Kidney (tissue), 14 donors: ENCODE measurements around the gene ZFPL1. TPM values are rescaled to one million over a fixed set of nuclear protein-coding genes. Genes with fewer than 3 reads are reported as not detected.

Experiments used
- DNase-seq, 5 donors: peaks; one replicate each; pipeline ENCODE4 v3.0.0-alpha.2; 2013 to 2020
- FAIRE-seq: peaks from 2 replicates; lab custom pipeline; 2012; peaks lifted over from hg19 to GRCh38; lab: Jason Lieb, UNC
- H3K27ac ChIP-seq, 2 donors: one replicate each; pipeline ENCODE4 v1.7.0; 2013; ENCODE audit warnings: low read depth in 2 of 2, low read length in 2 of 2, inconsistent platforms in 1 of 2
- H3K27me3 ChIP-seq: one replicate; pipeline ENCODE4 v1.7.1; 2013; ENCODE audit warnings: low read length, inconsistent platforms; ENCODE audit not compliant: control insufficient read depth, insufficient read depth
- H3K36me3 ChIP-seq, 3 donors: one replicate each; pipeline versions ENCODE4 v1.7.0 to v1.7.1; 2013; ENCODE audit warnings: low read length in 3 of 3, control low read depth in 1 of 3, inconsistent platforms in 1 of 3; ENCODE audit not compliant: insufficient read depth in 3 of 3, control insufficient read depth in 2 of 3
- H3K4me1 ChIP-seq, 3 donors: one replicate each; pipeline versions ENCODE4 v1.7.0 to v1.7.1; 2013; ENCODE audit warnings: low read length in 3 of 3, inconsistent platforms in 1 of 3, low read depth in 1 of 3; ENCODE audit not compliant: control insufficient read depth in 2 of 3, insufficient read depth in 2 of 3
- H3K4me3 ChIP-seq, 3 donors: one replicate each; pipeline versions ENCODE4 v1.7.0 to v1.8.1; 2013; ENCODE audit warnings: low read length in 3 of 3, control low read depth in 1 of 3, inconsistent platforms in 1 of 3
- H3K9ac ChIP-seq, 3 donors: one replicate each; pipeline versions ENCODE4 v1.7.0 to v1.7.1; 2013; ENCODE audit warnings: low read length in 3 of 3, control low read depth in 1 of 3, inconsistent platforms in 1 of 3
- H3K9me3 ChIP-seq, 3 donors: one replicate each; pipeline versions ENCODE4 v1.7.0 to v1.7.1; 2013; ENCODE audit warnings: low read length in 3 of 3, control low read depth in 1 of 3, inconsistent platforms in 1 of 3; ENCODE audit not compliant: control insufficient read depth in 2 of 3, insufficient read depth in 1 of 3
- intact Hi-C: fragments of 100-400 bp; cut with DNase I; formaldehyde crosslinking; loops from one replicate; pipeline ENCODE4 v1.11.1; 2022
- polyA plus RNA-seq: library from polyadenylated mRNA; stranded (reverse); fragments of 350-450 nt; fragmentation: Illumina TruSeq; extraction: RNeasy Lipid Tissue Mini Kit (QIAGEN cat#74804); gene quantifications from one replicate; pipeline ENCODE4 v1.2.3, GENCODE V29; 2014; ENCODE audit warnings: low read depth, low replicate concordance; ENCODE audit not compliant: insufficient read depth
- total RNA-seq: library from RNA; stranded (reverse); fragmentation: NEBNext Ultra II Directional; extraction: Animal tissue kit (Norgen Biotek cat#: 25700); gene quantifications from one replicate; pipeline ENCODE4 v1.2.1, GENCODE V29; 2021
- TF ChIP-seq, protein P1 (sequence below): IDR thresholded peaks from 3 replicates; pipeline ENCODE4 v1.5.1; 2012; ENCODE audit warnings: mild to moderate bottlenecking, moderate library complexity, borderline replicate concordance; ENCODE audit not compliant: insufficient read depth; ENCODE audit errors: extremely low read depth
- donor health status: control.
- donor health status: control.
- donor health status: control.
- donor health status: control.
- donor health status: control.
- donor health status: DM: yes; HTN: yes; CAD: no.
- donor health status: Normal renal cell carcinoma (clear cell type).

ZFPL1 gene
- total and polyA plus RNA-seq, 2 donors from 2014 or later: 31.4 to 43.1 TPM

DNA sequence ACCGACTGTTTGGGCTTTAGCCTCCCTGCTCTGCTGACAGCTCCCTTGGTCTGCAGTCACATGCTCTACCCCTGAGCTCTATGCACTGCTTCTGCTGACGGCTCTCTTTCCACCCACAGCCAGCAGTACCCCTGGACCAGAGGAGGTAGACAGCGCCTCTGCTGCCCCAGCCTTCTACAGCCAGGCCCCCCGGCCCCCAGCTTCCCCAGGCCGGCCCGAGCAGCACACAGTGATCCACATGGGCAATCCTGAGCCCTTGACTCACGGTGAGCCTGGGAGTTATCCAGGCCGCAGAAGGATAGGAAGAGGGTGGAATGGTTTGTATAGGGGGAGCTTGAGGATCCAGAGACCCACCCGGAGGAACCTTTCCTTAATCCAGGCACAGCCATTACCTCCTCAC lies 2.8 kb downstream of the ZFPL1 start:
- no peak for FAIRE-seq
- H3K4me3 ChIP-seq: no peak overlapping the region
- H3K9ac ChIP-seq: no peak overlapping the region
- intact Hi-C loops: no loop called here
- peaks cover 8 to 31% (median 12%) of the 10 kb centered on the region in 3 donors for H3K36me3 ChIP-seq
- no peak for DNase-seq
- peaks cover 0 to 18% (median 9%) of the 10 kb centered on the region in 3 donors for H3K4me1 ChIP-seq
- H3K9me3 ChIP-seq: no peaks in the 10 kb centered on the region
- no peaks in the 10 kb centered on the region for H3K27me3 ChIP-seq
- TF ChIP-seq, protein P1, sequence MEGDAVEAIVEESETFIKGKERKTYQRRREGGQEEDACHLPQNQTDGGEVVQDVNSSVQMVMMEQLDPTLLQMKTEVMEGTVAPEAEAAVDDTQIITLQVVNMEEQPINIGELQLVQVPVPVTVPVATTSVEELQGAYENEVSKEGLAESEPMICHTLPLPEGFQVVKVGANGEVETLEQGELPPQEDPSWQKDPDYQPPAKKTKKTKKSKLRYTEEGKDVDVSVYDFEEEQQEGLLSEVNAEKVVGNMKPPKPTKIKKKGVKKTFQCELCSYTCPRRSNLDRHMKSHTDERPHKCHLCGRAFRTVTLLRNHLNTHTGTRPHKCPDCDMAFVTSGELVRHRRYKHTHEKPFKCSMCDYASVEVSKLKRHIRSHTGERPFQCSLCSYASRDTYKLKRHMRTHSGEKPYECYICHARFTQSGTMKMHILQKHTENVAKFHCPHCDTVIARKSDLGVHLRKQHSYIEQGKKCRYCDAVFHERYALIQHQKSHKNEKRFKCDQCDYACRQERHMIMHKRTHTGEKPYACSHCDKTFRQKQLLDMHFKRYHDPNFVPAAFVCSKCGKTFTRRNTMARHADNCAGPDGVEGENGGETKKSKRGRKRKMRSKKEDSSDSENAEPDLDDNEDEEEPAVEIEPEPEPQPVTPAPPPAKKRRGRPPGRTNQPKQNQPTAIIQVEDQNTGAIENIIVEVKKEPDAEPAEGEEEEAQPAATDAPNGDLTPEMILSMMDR: no peak
- H3K27ac ChIP-seq: no peak overlapping the region

DNA sequence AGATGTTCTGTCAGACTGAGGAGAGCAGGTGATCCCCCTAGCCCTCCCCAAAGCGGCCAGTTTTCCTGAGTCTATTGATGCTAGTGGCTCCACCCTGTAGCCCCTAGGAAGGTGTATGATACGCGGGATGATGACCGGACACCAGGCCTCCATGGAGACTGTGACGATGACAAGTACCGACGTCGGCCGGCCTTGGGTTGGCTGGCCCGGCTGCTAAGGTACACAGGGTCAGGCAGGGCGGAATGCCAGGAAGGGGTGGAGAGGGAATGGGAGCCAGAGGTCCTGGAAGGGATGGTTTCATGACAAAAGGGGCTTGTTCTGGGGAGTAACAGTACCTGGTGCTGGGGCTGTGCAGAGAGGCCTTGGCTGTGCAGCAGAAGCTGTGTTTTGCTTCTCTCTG lies 3.2 kb downstream of the ZFPL1 start:
- Histone ChIP-seq H3K9ac (no peak overlapping the region), H3K4me1 (peaks cover 0 to 18% (median 9%) of the 10 kb centered on the region in 3 donors), H3K27ac (no peak overlapping the region), H3K9me3 (no peaks in the 10 kb centered on the region), H3K36me3 (peaks cover 8 to 31% (median 12%) of the 10 kb centered on the region in 3 donors), H3K4me3 (no peak overlapping the region), H3K27me3 (no peaks in the 10 kb centered on the region)
- no peak for FAIRE-seq
- no peak for DNase-seq
- TF ChIP-seq, protein P1: no peak
- intact Hi-C loops: no loop called here

DNA sequence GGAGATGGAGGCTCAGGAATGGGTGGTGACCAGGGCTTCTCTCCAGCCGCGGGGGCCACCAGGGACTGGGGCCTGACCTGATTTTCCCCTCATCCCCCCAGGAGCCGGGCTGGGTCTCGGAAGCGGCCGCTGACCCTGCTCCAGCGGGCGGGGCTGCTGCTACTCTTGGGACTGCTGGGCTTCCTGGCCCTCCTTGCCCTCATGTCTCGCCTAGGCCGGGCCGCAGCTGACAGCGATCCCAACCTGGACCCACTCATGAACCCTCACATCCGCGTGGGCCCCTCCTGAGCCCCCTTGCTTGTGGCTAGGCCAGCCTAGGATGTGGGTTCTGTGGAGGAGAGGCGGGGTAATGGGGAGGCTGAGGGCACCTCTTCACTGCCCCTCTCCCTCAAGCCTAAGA lies 3.8 kb downstream of the ZFPL1 start:
- FAIRE-seq (no peak), DNase-seq (no peak)
- no peak overlapping the region for H3K4me3 ChIP-seq
- peaks cover 8 to 31% (median 12%) of the 10 kb centered on the region in 3 donors for H3K36me3 ChIP-seq
- no peak overlapping the region for H3K27ac ChIP-seq
- intact Hi-C loops: no loop called here
- H3K4me1 ChIP-seq: peaks cover 0 to 18% (median 9%) of the 10 kb centered on the region in 3 donors
- no peaks in the 10 kb centered on the region for H3K9me3 ChIP-seq
- TF ChIP-seq, protein P1: no peak
- no peak overlapping the region for H3K9ac ChIP-seq
- H3K27me3 ChIP-seq: no peaks in the 10 kb centered on the region

DNA sequence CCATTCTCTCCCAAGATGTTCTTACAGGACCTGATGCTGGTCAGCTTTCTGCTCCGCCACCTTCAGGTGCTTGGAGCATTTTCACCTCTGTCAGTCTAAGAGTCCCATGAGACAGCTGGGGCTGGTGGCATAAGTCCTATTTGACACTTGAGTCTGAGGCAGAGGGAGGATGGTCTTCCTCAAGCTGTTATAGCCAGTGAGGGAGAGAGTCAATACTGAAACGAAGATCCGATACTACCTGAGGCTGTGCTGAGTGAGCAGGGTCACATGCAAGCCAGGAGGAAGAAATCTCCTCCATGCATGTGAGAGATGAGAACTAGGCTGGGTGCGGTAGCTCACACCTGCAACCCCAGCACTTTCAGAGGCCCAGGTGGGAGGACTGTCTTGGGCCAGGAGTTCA lies 5.6 kb downstream of the ZFPL1 start:
- no peak overlapping the region for H3K4me3 ChIP-seq
- intact Hi-C loops: no loop called here
- peaks cover 0 to 11% (median 4%) of the 10 kb centered on the region in 3 donors for H3K4me1 ChIP-seq
- DNase-seq (no peak), FAIRE-seq (no peak)
- H3K9ac ChIP-seq: no peak overlapping the region
- TF ChIP-seq, protein P1: no peak
- no peaks in the 10 kb centered on the region for H3K9me3 ChIP-seq
- H3K36me3 ChIP-seq: peaks cover 8 to 31% (median 12%) of the 10 kb centered on the region in 3 donors
- no peaks in the 10 kb centered on the region for H3K27me3 ChIP-seq
- no peak overlapping the region for H3K27ac ChIP-seq
